T-helper 1 cell treated with Interleukin-12 subunit alpha and Interleukin-12 subunit beta and Interleukin-4 antibody, amounts not matched to agents 30 ng/mL and 1 ng/mL, for 36 hours (primary cell): ENCODE results near the gene RAB10. TPM values are rescaled to one million over a fixed set of nuclear protein-coding genes. Genes with fewer than 3 reads are reported as not detected.
"Not testable (repeated sequence)": the region's sequence is repeated elsewhere in the genome, so short reads cannot be mapped to it uniquely, and the experiment has no call there.

Experiments
- intact Hi-C: fragments of 100-400 bp; cut with micrococcal nuclease; formaldehyde crosslinking; loops from one replicate; pipeline ENCODE4 v1.15.1; 2024
- total RNA-seq: library from RNA; stranded (reverse); gene quantifications from 2 replicates; pipeline ENCODE4 v1.2.3, GENCODE V29; 2022

The RAB10 gene
- total RNA-seq, 1 donor from 2014 or later = 117 TPM

DNA sequence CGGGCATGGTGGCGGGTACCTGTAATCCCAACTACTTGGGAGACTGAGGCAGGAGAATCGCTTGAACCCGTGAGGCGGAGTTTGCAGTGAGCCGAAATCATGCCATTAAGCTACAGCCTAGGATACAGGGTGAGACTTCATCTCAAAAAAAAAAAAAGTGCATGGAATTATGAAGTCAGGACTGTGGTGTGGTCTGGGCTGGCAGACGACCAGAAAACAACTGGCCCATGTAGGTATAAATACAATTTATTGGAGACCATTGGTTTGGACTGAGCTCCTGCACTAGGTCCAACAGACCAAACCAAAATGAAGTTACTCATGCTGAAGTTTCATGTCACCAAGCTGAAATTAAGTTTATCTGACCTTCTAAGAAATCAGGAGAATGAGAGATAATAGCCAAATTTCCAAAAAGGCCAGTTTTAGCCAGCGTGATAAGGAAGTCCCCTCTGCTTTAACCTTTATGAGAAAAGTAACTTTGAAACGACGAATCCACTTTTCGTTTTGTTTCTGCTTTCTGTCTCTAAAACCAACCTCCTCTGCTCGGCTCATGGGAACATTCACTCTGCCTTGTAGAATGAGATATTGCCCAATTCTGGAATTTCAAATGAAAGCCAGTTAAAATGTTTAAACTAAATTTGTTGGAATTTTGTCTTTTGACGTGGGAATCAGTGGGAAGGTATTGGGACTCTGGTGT lies 17.7 kb upstream of the RAB10 start:
- intact Hi-C loops = no loop called here

DNA sequence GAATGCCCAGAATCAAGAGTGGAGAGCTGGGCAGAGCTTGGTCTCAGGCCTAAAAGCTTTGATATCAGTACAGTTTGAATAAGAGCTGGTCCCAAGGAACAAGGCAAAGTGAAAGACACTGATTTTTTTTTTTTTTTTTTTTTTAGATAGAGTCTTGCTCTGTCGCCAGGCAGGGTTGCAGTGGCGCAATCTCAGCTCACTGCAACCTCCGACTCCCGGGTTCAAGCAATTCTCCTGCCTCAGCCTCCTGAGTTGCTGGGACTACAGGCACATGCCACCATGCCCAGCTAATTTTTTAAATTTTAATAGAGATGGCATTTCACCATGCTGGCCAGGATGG lies 17.2 kb upstream of the RAB10 start:
- intact Hi-C loops = not testable (repeated sequence)

DNA sequence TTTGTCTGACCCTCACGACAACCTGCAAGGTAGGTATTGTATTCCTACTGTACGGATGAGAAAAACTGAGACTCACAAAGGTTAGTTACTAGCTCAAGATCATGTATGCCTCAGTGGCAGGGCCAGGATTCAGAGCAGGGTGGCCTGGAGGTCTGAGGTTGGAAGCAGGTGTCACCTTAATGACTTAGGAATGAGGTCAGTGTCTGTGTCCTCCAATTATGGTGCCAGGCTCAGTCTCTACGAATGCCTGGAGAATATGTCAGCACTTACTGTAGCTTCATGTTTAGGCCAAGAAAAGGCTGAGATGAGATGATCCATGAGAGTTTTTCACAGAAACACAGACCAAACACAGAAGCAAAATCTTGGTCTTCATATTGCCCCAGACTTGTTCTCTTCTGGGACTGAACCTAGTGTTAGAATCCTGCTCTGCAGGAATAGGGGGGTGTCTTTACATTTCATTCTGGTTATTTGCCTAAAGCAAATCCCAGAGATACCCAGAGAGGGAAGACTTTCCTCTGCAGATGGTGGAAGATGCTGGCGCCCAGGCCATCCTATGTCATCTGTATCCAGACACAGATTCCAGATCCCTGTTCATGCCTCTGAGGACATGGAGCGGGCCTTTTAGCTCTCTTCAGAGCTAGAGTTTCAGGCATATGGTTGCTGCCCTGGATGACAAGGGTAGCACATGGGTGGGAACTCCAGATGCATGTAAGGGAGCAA lies 16.3 kb upstream of the RAB10 start:
- intact Hi-C loops = no loop called here

DNA sequence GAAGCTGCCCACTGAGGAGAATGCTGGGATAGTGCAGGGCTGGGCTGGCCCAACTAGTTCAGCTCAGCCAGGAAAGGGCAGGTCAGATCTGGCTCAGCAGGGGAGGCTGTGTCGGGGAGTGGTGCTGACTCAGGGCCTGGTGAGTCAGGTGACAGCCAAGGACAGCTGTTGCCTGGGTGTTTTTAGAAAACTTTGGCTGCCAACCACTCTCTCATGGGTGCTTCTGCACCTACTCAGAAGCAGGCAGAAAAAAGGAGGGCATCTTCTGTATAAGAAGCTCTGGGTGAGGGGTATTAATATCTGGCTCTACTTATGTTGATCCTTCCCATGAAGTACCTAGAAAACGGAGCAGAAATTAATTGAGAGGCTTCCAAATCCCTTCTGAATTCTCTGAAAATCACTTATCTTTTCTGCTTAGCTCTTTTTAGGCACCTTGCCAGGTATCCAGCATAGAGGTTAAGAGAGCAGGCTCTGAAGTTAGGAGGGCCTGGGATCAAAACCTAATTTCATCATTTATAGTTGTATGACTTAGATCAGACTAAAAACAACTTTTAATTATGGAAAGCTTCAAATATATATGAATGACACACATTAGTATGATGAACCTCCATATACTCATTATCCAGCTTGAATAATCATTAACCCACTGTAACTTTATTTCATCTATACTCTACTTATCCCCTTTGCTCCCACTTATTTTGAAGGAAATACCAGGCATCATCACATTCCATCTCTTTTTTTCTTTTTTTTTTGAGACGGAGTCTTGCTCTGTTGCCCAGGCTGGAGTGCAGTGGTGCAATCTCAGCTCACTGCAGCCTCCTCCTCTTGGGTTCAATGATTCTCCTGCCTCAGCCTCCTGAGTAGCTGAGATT lies 15.5 kb upstream of the RAB10 start:
- intact Hi-C loops = no loop called here

DNA sequence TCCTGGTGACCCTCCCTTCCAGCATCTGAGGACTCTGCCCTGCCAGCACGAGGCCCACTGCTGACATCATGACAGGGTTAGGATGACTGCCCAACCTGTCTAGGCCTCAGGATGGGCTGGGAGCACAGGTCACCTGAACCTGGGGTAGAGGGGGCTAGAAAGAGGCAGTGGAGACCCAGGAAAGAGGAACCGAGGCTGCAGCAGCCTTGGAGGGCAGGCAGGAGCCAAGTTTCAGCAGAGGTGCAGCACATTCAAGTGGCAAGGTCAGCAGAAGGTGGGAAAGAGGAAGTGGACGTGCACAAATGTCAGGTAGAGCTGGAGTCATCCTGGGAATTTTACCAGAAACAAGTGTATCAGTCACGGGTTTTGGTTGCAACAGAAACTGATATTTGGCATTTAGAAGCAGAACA lies 13.6 kb upstream of the RAB10 start:
- intact Hi-C loops = no loop called here

DNA sequence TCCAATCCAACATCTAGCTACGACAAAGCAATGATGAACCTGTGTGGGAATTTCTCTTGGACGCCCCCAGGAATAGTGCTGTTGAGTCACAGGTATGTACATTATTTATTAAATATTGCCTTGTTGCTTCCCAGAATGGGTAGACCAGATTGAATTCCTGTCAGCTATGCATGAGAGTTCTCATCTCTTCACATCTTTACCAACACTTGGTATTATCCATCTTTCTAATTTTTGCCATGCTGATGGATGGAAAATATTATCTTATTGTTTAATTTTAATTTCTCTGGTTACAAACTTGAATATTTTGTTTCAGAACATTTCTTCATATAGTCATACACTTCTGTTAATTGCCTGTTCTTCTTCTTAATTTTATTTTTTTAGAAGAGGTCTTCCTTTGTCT lies 9.6 kb upstream of the RAB10 start:
- intact Hi-C loops = no loop called here

DNA sequence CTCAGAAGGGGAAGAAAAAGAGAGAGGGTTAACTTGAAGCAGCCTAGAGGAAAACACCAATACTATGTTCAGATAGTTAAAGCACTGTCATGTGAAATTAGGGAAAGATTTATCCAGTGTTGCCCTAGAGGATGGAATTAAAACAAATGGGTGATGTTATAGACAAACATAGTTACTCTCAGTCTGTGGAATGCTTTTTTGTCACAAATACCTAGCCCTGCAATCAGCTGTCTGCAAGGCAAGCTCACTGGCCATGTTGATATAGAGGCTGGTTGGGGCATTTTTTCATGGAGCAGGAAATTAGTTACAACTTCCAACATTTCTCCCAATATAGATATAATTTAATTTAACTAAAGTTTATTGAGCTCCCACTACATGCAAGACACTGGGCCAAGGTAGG lies 8.4 kb upstream of the RAB10 start:
- intact Hi-C loops = no loop called here

DNA sequence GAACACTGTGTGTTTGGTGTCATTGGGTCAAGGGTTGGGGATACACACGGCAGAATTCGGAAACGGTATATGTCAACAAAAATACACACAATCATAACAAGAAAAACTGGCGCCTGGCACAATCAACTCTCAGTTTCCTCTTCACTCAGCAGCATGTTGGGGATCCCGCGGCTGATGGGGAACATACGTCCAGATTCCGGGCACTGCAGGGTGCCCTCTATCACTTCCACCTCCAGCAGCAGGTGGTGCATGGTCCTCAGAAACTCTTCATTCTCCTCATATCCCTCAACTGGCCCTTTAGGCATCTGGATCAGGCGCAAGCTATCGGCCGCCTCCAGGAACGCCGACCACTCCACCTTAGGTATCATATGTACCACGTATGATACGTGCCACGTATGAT lies 5.8 kb upstream of the RAB10 start:
- intact Hi-C loops = not testable (repeated sequence)

DNA sequence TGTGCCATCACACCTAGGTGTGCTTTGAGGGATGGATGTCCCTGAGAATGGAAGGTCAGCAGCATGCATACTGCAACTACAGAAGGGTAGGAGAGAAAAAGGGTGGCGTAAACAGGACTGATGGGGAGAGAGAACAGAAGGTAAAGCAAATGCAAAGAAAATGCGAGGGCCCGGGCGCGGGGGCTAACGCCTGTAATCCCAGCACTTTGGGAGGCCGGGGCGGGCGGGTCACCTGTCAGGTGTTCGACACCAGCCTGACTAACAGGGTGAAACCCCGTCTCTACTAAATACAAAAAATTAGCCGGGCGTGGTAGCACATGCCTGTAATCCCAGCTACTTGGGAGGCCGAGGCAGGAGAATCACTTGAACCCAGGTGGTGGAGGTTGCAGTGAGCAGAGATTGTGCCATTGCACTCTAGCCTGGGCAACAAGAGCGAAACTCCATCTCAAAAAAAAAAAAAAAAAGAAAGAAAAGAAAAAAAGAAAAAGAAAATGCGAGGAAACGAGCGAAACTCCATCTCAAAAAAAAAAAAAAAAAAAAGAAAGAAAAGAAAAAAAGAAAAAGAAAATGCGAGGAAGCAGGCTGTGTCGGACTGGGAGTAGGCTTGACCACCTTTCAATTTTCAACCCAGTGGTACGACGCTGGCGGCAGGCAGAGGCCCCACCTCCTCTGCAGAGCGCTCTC lies 1.2 kb upstream of the RAB10 start:
- intact Hi-C loops = loop anchor here (1.0 to 10.0 kb wide), 9 partner anchors 42 to 1958 kb away; partner anchors contain the start of genes CENPO, DNAJC27, PTRHD1 and SF3B6

DNA sequence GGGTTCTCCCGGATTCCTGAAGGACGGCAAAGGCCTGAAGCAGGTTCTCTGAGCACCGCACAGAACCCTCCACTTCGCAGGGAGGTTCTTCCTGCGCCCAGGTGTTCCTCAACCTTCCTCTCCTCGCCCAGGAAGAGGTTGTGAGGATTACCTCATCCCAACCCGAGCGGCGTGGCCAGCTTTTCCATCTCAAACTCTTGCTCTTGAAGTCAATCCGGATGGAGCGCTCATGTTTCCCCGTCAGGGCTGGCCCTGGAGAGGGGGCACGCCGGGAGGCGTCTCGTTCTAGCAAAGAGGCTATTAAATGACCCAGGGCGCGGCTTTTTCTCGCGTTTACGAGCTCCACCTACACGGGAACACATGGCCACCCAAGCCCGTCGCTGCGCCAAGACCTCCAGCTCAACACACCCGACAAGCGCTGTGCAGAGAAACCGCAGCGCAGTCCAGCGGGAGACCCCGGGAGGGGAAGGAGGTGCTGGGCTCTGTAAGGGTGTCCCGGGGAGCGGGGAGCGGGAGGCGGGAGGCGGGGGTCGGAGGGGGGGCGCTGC lies 540 bp upstream of the RAB10 start:
- intact Hi-C loops = loop anchor here (1.0 to 10.0 kb wide), 9 partner anchors 43 to 1959 kb away; partner anchors contain the start of genes CENPO, DNAJC27, PTRHD1 and SF3B6

DNA sequence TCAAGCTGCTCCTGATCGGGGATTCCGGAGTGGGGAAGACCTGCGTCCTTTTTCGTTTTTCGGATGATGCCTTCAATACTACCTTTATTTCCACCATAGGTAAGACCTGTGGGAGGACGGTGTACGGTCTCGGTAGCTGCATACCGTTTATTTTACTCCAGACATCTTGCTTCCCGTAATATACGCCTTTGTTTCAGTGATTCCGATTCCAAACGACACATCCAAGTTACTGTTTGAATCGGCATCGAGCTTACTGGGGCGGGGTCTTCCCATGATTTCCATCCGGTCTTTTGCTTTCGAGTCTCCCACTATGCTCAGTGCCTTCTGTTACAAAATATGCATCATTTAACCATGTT lies 731 bp downstream of the RAB10 start:
- intact Hi-C loops = loop anchor here (1.0 to 10.0 kb wide), 12 partner anchors 34 to 1960 kb away; partner anchors contain the start of genes ASXL2, CENPO, DNAJC27 and DTNB

DNA sequence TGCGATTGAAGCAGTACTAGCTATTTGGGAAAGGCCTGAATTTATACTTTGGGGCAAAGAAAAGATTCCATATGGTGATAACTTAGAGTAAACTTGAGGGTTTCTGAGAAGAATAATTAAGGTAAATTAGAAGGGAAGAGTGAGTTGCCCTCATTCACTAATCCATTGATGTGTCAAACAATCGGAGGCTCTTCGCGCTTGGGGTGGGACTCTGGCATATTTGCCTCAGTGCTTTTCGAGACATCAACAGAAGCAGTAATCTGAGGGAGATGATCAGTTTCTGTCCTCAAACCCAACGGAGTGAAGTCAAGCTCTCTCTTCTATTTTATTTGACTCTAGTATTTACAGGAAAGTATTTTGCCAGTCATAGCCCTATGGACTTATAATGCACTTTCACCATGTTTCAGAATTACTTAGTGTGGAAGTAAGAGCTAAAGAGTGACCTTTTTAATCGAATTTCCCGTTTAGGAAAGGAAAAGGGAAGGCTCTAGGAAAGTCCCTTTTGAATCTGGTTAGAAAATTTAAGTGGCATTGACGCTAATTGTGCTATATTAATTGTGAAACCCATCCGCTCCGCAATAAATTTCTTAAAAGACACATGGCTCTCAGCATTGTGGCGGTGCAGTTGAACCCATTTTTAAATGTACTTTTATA lies 1.3 kb downstream of the RAB10 start:
- intact Hi-C loops = loop anchor here (1.0 to 10.0 kb wide), 2 partner anchors 9 to 1960 kb away; partner anchors contain the start of gene SF3B6

DNA sequence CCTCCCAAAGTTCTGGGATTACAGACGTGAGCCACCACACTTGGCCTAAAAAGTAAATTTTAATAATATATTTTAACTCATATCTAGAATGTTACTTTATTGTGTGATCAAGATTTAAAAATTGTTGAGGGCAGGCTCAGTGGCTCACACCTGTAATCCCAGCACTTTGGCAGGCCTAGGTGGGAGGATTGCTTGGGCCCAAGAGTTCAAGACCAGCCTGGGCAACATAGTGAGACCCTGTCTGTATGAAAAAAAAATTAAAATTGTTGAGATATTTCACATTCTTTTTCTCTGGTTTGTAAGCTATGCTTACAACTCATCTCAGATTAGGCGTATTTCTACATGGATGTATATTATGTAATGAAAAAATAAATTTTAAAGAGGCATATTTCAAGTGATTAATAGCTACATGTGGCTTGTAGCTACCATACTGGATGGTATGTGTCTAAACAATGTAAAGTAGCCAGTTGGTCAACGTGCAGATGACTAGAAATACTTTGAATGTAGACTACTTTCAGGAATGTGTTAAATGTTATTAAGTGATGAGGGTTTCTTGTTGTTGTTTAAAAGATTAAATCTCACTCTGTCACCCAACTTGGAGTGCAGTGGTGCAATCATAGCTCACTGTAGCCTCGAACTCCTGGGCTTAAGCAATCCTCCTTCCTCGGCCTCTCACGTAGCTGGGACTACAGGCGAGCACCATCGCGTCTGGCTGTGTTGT lies 5.9 kb downstream of the RAB10 start:
- intact Hi-C loops = loop anchor here (10.0 kb wide), 1 partner anchor 1965 kb away; the partner anchor contains the start of gene SF3B6

DNA sequence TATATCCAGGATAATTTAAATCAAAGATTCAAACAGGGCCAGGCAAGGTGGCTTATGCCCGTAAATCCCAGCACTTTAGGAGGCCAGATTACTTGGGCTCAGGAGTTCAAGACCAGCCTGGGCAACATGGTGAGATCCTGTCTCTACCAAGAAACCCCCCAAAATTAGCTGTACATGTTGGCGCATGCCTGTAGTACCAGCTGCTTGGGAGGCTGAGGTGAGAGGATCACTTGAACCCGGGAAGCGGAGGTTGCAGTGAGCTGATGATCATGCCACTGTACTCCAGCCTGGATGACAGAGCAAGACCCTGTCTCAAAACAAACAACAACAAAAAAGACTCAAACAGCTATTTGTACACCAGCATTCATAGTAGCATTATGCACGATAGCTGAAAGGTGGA lies 9.2 kb downstream of the RAB10 start:
- intact Hi-C loops = no loop called here

DNA sequence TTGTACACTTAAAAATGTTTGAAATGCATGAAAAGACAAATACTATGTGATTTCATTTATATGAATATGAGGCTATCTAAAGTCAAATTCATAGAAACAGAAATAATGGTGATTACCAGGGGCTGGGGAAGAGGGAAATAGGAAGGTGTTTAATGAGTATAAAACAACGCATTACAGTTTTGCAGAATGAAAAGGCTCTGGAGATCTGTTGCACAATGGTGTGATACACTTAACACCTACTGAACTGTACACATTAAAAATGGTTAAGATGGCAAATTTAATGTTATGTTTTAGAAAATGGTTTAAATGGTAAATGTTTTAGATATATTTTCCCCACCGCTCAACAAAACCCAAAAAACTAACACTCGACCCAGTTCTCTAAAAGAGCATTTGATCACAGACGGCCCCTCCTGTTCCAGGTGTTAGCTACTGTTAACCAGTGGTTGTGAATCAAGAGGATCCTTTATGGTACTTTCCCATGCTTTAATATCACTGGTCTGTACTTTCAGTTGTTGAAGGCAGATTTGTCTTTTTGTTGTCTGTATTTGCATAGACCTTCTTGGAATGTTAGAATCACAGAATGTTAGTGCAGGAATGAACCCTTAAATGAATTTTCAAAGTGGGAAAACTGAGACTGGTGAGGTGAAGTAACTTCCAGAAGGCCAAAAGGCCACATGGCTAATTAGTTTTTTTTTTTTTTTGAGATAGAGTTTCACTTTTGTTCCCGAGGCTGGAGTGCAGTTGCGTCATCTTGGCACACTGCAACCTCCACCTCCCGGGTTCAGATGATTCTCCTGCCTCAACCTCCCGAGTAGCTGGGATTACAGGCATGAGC lies 10.2 kb downstream of the RAB10 start:
- intact Hi-C loops = loop anchor here (1.0 kb wide), 1 partner anchor 9 kb away; no protein-coding TSS in a partner anchor

DNA sequence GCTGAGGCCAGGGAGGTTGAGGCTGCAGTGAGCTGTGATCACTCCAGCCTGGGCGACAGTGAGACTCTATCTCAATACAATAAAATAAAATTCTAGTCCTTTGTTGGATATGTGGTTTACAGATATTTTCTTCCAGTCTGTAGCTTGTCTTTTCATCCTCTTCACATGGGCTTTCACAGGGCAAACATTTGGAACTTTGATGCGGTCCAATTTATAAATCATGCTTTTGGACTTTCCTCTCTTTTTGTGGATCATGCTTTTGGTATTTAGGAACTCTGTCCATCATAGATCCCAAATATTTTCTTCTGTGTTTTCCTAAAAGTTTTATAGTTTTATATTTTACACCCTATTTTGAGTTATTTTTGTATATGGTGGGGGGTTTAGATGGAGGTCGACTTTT lies 14.9 kb downstream of the RAB10 start:
- intact Hi-C loops = no loop called here

DNA sequence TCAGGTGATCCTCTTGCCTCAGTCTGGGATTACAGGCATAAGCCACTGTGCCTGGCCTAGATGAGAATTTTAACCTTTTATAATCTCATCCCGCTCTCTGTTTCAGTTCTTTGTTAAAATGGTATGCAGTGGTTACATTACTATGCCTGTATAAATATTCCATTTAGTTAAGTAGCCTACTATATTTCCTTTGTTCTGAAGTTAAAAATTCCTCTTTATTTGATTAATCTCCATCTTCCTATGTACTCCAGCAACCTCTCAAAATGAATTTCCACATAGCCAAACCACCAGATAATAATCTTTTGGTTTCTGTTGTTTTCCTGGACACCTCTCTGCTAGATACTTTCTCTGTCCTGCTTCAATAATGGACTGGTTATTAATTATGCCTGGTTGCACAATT lies 15.8 kb downstream of the RAB10 start:
- intact Hi-C loops = no loop called here

DNA sequence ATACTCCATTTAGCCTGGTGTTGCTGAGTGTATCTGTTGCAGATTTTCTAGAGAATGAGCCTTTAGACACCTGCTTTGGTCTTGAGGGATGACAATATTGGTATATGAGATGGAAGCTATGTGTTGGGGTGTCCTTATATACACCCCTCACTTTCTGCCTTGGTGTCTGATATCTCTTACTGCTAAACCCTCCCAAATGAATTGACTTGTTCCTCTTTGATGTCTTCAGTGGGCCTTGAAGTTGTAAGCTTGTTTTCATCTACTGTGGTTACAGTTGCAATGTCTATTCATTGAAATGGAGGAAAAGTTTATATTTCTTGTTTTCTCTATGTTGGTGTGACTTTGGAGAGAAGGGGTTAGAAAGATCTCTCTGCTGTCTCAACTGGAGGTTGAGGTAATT lies 18.9 kb downstream of the RAB10 start:
- intact Hi-C loops = no loop called here
